Progenitor cell of endocrine pancreas (in vitro differentiated cells): Measurements from ENCODE around the gene ASCL1. TPM values are rescaled to one million over a fixed set of nuclear protein-coding genes. Genes with fewer than 3 reads are reported as not detected.

Experiments
- DNase-seq: peaks from one replicate; pipeline ENCODE4 v3.0.0; 2021; ENCODE audit warnings: low spot score; ENCODE audit not compliant: unreplicated experiment
- H3K27ac Mint-ChIP-seq: 2 replicates; pipeline ENCODE4 v1.8.0; 2021; ENCODE audit warnings: mild to moderate bottlenecking, moderate library complexity, mixed read lengths
- H3K27me3 Mint-ChIP-seq: 2 replicates; pipeline ENCODE4 v1.8.0; 2021; ENCODE audit warnings: mixed read lengths
- H3K36me3 Mint-ChIP-seq: 2 replicates; pipeline ENCODE4 v1.8.0; 2022; ENCODE audit warnings: mixed read lengths; ENCODE audit not compliant: insufficient read depth
- H3K4me1 Mint-ChIP-seq: 2 replicates; pipeline ENCODE4 v1.8.0; 2021; ENCODE audit warnings: low read depth, mixed read lengths
- H3K4me3 Mint-ChIP-seq: 2 replicates; pipeline ENCODE4 v1.8.0; 2021; ENCODE audit warnings: low read depth, mild to moderate bottlenecking, moderate library complexity, mixed read lengths
- H3K9me3 Mint-ChIP-seq: 2 replicates; pipeline ENCODE4 v1.8.0; 2021; ENCODE audit warnings: low read depth, mixed read lengths
- CTCF ChIP-seq: fragments of 200-600 bp; sonication (generic); IDR thresholded peaks from one replicate; pipeline ENCODE4 v1.5.0; 2021; ENCODE audit warnings: antibody characterized with exemption, mild to moderate bottlenecking; ENCODE audit not compliant: unreplicated experiment
- total RNA-seq: library from RNA; stranded (reverse); gene quantifications from 2 replicates; pipeline ENCODE4 v1.2.1, GENCODE V29; 2021

Gene ASCL1
- total RNA-seq, 1 donor from 2014 or later = 8.3 TPM

GRCh38 chr12:102966200-102966863 lies 8.9 kb downstream of the ASCL1 start:
- TF ChIP-seq CTCF = no peak
- peak overlapping the region; percentile 60 for H3K27ac Mint-ChIP-seq
- no peaks in the 10 kb centered on the region for H3K36me3 Mint-ChIP-seq
- no peaks in the 10 kb centered on the region for H3K9me3 Mint-ChIP-seq
- DNase-seq = no peak
- H3K4me1 Mint-ChIP-seq = peaks cover 8% of the 10 kb centered on the region
- no peak overlapping the region for H3K4me3 Mint-ChIP-seq
- H3K27me3 Mint-ChIP-seq = peaks cover 98% of the 10 kb centered on the region

- no peak for DNase-seq
- H3K27me3 Mint-ChIP-seq = peaks cover 98% of the 10 kb centered on the region
- no peaks in the 10 kb centered on the region for H3K9me3 Mint-ChIP-seq
- H3K36me3 Mint-ChIP-seq = no peaks in the 10 kb centered on the region
- H3K4me3 Mint-ChIP-seq = no peak overlapping the region
- no peaks in the 10 kb centered on the region for H3K4me1 Mint-ChIP-seq
- no peak for TF ChIP-seq CTCF
- no peak overlapping the region for H3K27ac Mint-ChIP-seq
Observed at GRCh38 chr12:102970780-102971179, 13.3 kb downstream of the ASCL1 start.

GRCh38 chr12:102971227-102971626 lies 13.8 kb downstream of the ASCL1 start:
- Mint-ChIP-seq H3K27me3 (peaks cover 97% of the 10 kb centered on the region), H3K27ac (no peak overlapping the region), H3K4me1 (no peaks in the 10 kb centered on the region), H3K9me3 (no peaks in the 10 kb centered on the region), H3K4me3 (no peak overlapping the region), H3K36me3 (no peaks in the 10 kb centered on the region)
- DNase-seq = no peak
- no peak for TF ChIP-seq CTCF

- no peak for TF ChIP-seq CTCF
- Mint-ChIP-seq H3K36me3 (no peaks in the 10 kb centered on the region), H3K4me1 (peaks cover 4% of the 10 kb centered on the region), H3K27me3 (peaks cover 94% of the 10 kb centered on the region), H3K9me3 (no peaks in the 10 kb centered on the region), H3K4me3 (no peak overlapping the region), H3K27ac (no peak overlapping the region)
- no peak for DNase-seq
Observed at GRCh38 chr12:102973583-102973982, 16.1 kb downstream of the ASCL1 start.

GRCh38 chr12:102976609-102977280 lies 19.3 kb downstream of the ASCL1 start:
- no peaks in the 10 kb centered on the region for H3K36me3 Mint-ChIP-seq
- no peak for DNase-seq
- TF ChIP-seq CTCF = peak; percentile 48
- H3K4me1 Mint-ChIP-seq = peaks cover 4% of the 10 kb centered on the region
- H3K27me3 Mint-ChIP-seq = peaks cover 94% of the 10 kb centered on the region
- no peaks in the 10 kb centered on the region for H3K9me3 Mint-ChIP-seq
- H3K4me3 Mint-ChIP-seq = no peak overlapping the region
- H3K27ac Mint-ChIP-seq = no peak overlapping the region
